Osteocyte (in vitro differentiated cells): Measurements from ENCODE around the gene SERPINB12. TPM values are rescaled to one million over a fixed set of nuclear protein-coding genes. Genes with fewer than 3 reads are reported as not detected.

Experiments
- DNase-seq: peaks from one replicate; pipeline ENCODE4 v3.0.0; 2021; ENCODE audit warnings: mixed read lengths; ENCODE audit not compliant: unreplicated experiment; ENCODE audit errors: extremely low spot score
- H3K27ac Mint-ChIP-seq: one replicate; pipeline ENCODE4 v1.8.0; 2021; ENCODE audit warnings: mild to moderate bottlenecking, mixed read lengths; ENCODE audit not compliant: unreplicated experiment
- H3K27me3 Mint-ChIP-seq: one replicate; pipeline ENCODE4 v1.8.0; 2021; ENCODE audit warnings: mixed read lengths; ENCODE audit not compliant: unreplicated experiment
- H3K36me3 Mint-ChIP-seq: one replicate; pipeline ENCODE4 v1.8.0; 2021; ENCODE audit warnings: mixed read lengths; ENCODE audit not compliant: unreplicated experiment
- H3K4me1 Mint-ChIP-seq: one replicate; pipeline ENCODE4 v1.8.0; 2021; ENCODE audit warnings: mixed read lengths; ENCODE audit not compliant: unreplicated experiment
- H3K4me3 Mint-ChIP-seq: one replicate; pipeline ENCODE4 v1.8.0; 2021; ENCODE audit warnings: mild to moderate bottlenecking, moderate library complexity, mixed read lengths; ENCODE audit not compliant: unreplicated experiment
- H3K9me3 Mint-ChIP-seq: one replicate; pipeline ENCODE4 v1.8.0; 2021; ENCODE audit warnings: mixed read lengths; ENCODE audit not compliant: unreplicated experiment
- CTCF ChIP-seq: fragments of 200-600 bp; sonication (generic); IDR thresholded peaks from 2 replicates; pipeline ENCODE4 v1.5.0; 2021; ENCODE audit warnings: antibody characterized with exemption, mild to moderate bottlenecking, moderate library complexity
- total RNA-seq: library from RNA; stranded (reverse); gene quantifications from 2 replicates; pipeline ENCODE4 v1.2.1, GENCODE V29; 2021

Gene SERPINB12
- total RNA-seq, 1 donor from 2014 or later: not detected

- H3K4me1 Mint-ChIP-seq: peaks cover 21% of the 10 kb centered on the region
- H3K4me3 Mint-ChIP-seq: no peak overlapping the region
- no peak overlapping the region for H3K27ac Mint-ChIP-seq
- no peaks in the 10 kb centered on the region for H3K36me3 Mint-ChIP-seq
- no peak for DNase-seq
- TF ChIP-seq CTCF: no peak
- no peaks in the 10 kb centered on the region for H3K27me3 Mint-ChIP-seq
- no peaks in the 10 kb centered on the region for H3K9me3 Mint-ChIP-seq
Observed at GRCh38 chr18:63550068-63550467, 7.9 kb downstream of the SERPINB12 start.

GRCh38 chr18:63551769-63552168 is 9.6 kb downstream of the SERPINB12 start:
- peaks cover 21% of the 10 kb centered on the region for H3K4me1 Mint-ChIP-seq
- H3K27ac Mint-ChIP-seq: no peak overlapping the region
- no peaks in the 10 kb centered on the region for H3K9me3 Mint-ChIP-seq
- no peak overlapping the region for H3K4me3 Mint-ChIP-seq
- H3K36me3 Mint-ChIP-seq: no peaks in the 10 kb centered on the region
- no peak for TF ChIP-seq CTCF
- DNase-seq: no peak
- H3K27me3 Mint-ChIP-seq: no peaks in the 10 kb centered on the region

- no peak for TF ChIP-seq CTCF
- Mint-ChIP-seq H3K27me3 (no peaks in the 10 kb centered on the region), H3K36me3 (no peaks in the 10 kb centered on the region), H3K27ac (peak overlapping the region; percentile 36), H3K9me3 (no peaks in the 10 kb centered on the region), H3K4me3 (no peak overlapping the region), H3K4me1 (peaks cover 21% of the 10 kb centered on the region)
- no peak for DNase-seq
Observed at GRCh38 chr18:63552581-63552980, 10.4 kb downstream of the SERPINB12 start.

GRCh38 chr18:63553081-63553480 is 10.9 kb downstream of the SERPINB12 start:
- DNase-seq: no peak
- Mint-ChIP-seq H3K36me3 (no peaks in the 10 kb centered on the region), H3K4me3 (no peak overlapping the region), H3K4me1 (peaks cover 21% of the 10 kb centered on the region), H3K9me3 (no peaks in the 10 kb centered on the region), H3K27ac (peak overlapping the region; percentile 75), H3K27me3 (no peaks in the 10 kb centered on the region)
- no peak for TF ChIP-seq CTCF

- DNase-seq: no peak
- Mint-ChIP-seq H3K4me1 (no peaks in the 10 kb centered on the region), H3K27me3 (no peaks in the 10 kb centered on the region), H3K4me3 (no peak overlapping the region), H3K36me3 (no peaks in the 10 kb centered on the region), H3K9me3 (no peaks in the 10 kb centered on the region), H3K27ac (no peak overlapping the region)
- TF ChIP-seq CTCF: no peak
Observed at GRCh38 chr18:63559567-63560491, 17.7 kb downstream of the SERPINB12 start.
